ENCODE results near the gene TRNT1. TPM values are rescaled to one million over a fixed set of nuclear protein-coding genes. Genes with fewer than 3 reads are reported as not detected.

The TRNT1 gene
- total and polyA plus RNA-seq, 2 experiments from 2014 or later, result 33.9 to 36.4 TPM

- H3K4me3 Mint-ChIP-seq, result no peak overlapping the region
- H3K27me3 ChIP-seq (ENCODE audit: insufficient read depth), result no peaks in the 10 kb centered on the region
- H3K36me3 Mint-ChIP-seq (ENCODE audit: low read depth), result peaks cover 4% of the 10 kb centered on the region; the same call in 1 of the 3 replicates
- ATAC-seq (no peak), DNase-seq (ENCODE audit: low spot score) (no peak)
- H3K79me2 ChIP-seq (replicated peaks; ENCODE audit: insufficient read depth), result no peaks in the 10 kb centered on the region
- no peak overlapping the region for H3K27ac ChIP-seq (ENCODE audit: low read depth)
- H3K4me1 Mint-ChIP-seq, result no peaks in the 10 kb centered on the region
- H3K9me3 Mint-ChIP-seq, result peaks cover 64% of the 10 kb centered on the region
- TF ChIP-seq STAT1 (IDR thresholded peaks at IDR 0.05; ENCODE audit: unreplicated experiment), result no peak
- no peak for TF ChIP-seq REST (IDR thresholded peaks at IDR 0.05; ENCODE audit: unreplicated experiment)
- TF ChIP-seq ZNF462 (CRISPR knock-in tag; IDR thresholded peaks at IDR 0.05), result no peak
- TF ChIP-seq ETS1 (IDR thresholded peaks at IDR 0.05), result no peak
- TF ChIP-seq CTCF (conservative IDR thresholded peaks at IDR 0.05; ENCODE audit: low read depth in 2 of 2), result no peak
- TF ChIP-seq EZH2phosphoT487 (IDR thresholded peaks at IDR 0.05; ENCODE audit: unreplicated experiment), result no peak
- TF ChIP-seq POLR2AphosphoS5 (IDR thresholded peaks at IDR 0.05; ENCODE audit: low read depth), result no peak
- no peak for TF ChIP-seq ZNF331 (CRISPR knock-in tag; IDR thresholded peaks at IDR 0.05; ENCODE audit: low read depth)
- TF ChIP-seq EZH2 (IDR thresholded peaks at IDR 0.05; ENCODE audit: low read depth, unreplicated experiment), result no peak
- TF ChIP-seq CREB1 (CRISPR knock-in tag; IDR thresholded peaks at IDR 0.05; ENCODE audit: low read depth), result no peak
- no peak overlapping the region for H2AFZ ChIP-seq
- no peak overlapping the region for H3K4me2 ChIP-seq
- no peaks in the 10 kb centered on the region for H3F3A ChIP-seq (replicated peaks; ENCODE audit: low read depth)
- H3K27me3 Mint-ChIP-seq (ENCODE audit: insufficient read depth, low read depth, poor library complexity), result no peaks in the 10 kb centered on the region
- H3K4me1 ChIP-seq (ENCODE audit: insufficient read depth), result no peaks in the 10 kb centered on the region
- no peaks in the 10 kb centered on the region for H3K36me3 ChIP-seq (ENCODE audit: insufficient read depth)
- no peaks in the 10 kb centered on the region for H4K20me1 ChIP-seq (replicated peaks; ENCODE audit: insufficient read depth)
- H3K4me3 ChIP-seq, result no peak overlapping the region
- H3K27ac Mint-ChIP-seq, result no peak overlapping the region
- H3K9me2 ChIP-seq (ENCODE audit: insufficient read depth), result 0 out of 2 replicates have a peak, but pooled peaks cover 3% of the 10 kb centered on the region
These were observed 58.1 kb downstream of the TRNT1 start for GRCh38 chr3:3184876-3185275.
